GM12878 (cell line): ENCODE measurements around the gene OGFOD3. TPM values are rescaled to one million over a fixed set of nuclear protein-coding genes. Genes with fewer than 3 reads are reported as not detected.

Source experiments
- BACH1 ChIP-seq: fragments of 450-650 bp; IDR thresholded peaks from 2 replicates; pipeline ENCODE4 v1.6.1; 2017; ENCODE audit warnings: mild to moderate bottlenecking, borderline replicate concordance
- BMI1 ChIP-seq: fragments of 450-650 bp; IDR thresholded peaks from 2 replicates; pipeline ENCODE4 v1.6.1; 2016; ENCODE audit warnings: mild to moderate bottlenecking, moderate library complexity, borderline replicate concordance
- CHD1 ChIP-seq: IDR thresholded peaks from 2 replicates; pipeline ENCODE4 v1.6.1; 2012; ENCODE audit warnings: low read depth, low read length, improper control_type of control experiment
- EED ChIP-seq: sonication (generic); IDR thresholded peaks from 2 replicates; pipeline ENCODE4 v1.6.1; 2016; ENCODE audit warnings: antibody characterized with exemption, low read depth
- GATAD2B ChIP-seq: fragments of 450-650 bp; conservative IDR thresholded peaks from 2 replicates; pipeline ENCODE4 v1.6.1; 2017; ENCODE audit warnings: low read depth, mild to moderate bottlenecking, moderate library complexity
- HDAC6 ChIP-seq: fragments of 200-600 bp; sonication (generic); IDR thresholded peaks from one replicate; pipeline ENCODE4 v1.8.0; 2017; ENCODE audit warnings: antibody characterized with exemption; ENCODE audit not compliant: unreplicated experiment
- MEF2B ChIP-seq: fragments of 450-650 bp; IDR thresholded peaks from 2 replicates; pipeline ENCODE4 v1.6.1; 2018; ENCODE audit warnings: mild to moderate bottlenecking, moderate library complexity; ENCODE audit not compliant: partially characterized antibody, poor library complexity, severe bottlenecking
- MYB ChIP-seq: fragments of 150-350 bp; IDR thresholded peaks from 2 replicates; pipeline ENCODE4 v1.6.1; 2014; ENCODE audit warnings: mild to moderate bottlenecking, low read depth, low read length, borderline replicate concordance
- NR2C1 ChIP-seq: fragments of 450-650 bp; IDR thresholded peaks from 2 replicates; pipeline ENCODE4 v1.6.1; 2017; ENCODE audit warnings: antibody characterized with exemption, mild to moderate bottlenecking, moderate library complexity
- PML ChIP-seq: IDR thresholded peaks from 2 replicates; pipeline ENCODE4 v1.6.1; 2012; ENCODE audit warnings: low read length, inconsistent platforms
- POLR2AphosphoS2 ChIP-seq: IDR thresholded peaks from 2 replicates; pipeline ENCODE4 v1.6.1; 2011; ENCODE audit warnings: low read depth, mild to moderate bottlenecking, low read length, improper control_type of control experiment, moderate library complexity
- POU2F2 ChIP-seq: IDR thresholded peaks from 3 replicates; pipeline ENCODE4 v1.6.1; 2011; ENCODE audit warnings: low read depth, mild to moderate bottlenecking, low read length, borderline replicate concordance
- RFX5 ChIP-seq: IDR thresholded peaks from 2 replicates; pipeline ENCODE4 v1.6.1; 2011; ENCODE audit warnings: low read depth, low read length, improper control_type of control experiment
- SRF ChIP-seq, 2 experiments: IDR thresholded peaks; 2 replicates each; pipeline ENCODE4 v1.6.1; 2011; ENCODE audit warnings: low read depth in 2 of 2, low read length in 2 of 2, mild to moderate bottlenecking in 1 of 2, moderate library complexity in 1 of 2
- SUZ12 ChIP-seq: fragments of 200-600 bp; sonication (generic); IDR thresholded peaks from one replicate; pipeline ENCODE4 v1.6.1; 2018; ENCODE audit warnings: antibody characterized with exemption, mild to moderate bottlenecking; ENCODE audit not compliant: unreplicated experiment
- TAF1 ChIP-seq: IDR thresholded peaks from 2 replicates; pipeline ENCODE4 v1.6.1; 2011; ENCODE audit warnings: mild to moderate bottlenecking, low read depth, low read length, borderline replicate concordance
- WRNIP1 ChIP-seq: IDR thresholded peaks from 2 replicates; pipeline ENCODE4 v1.6.1; 2011; ENCODE audit warnings: low read depth, low read length, improper control_type of control experiment, borderline replicate concordance
- YBX1 ChIP-seq: fragments of 450-650 bp; IDR thresholded peaks from 2 replicates; pipeline ENCODE4 v1.6.1; 2016; ENCODE audit warnings: antibody characterized with exemption
- ZNF207 ChIP-seq: fragments of 450-650 bp; IDR thresholded peaks from 2 replicates; pipeline ENCODE4 v1.6.1; 2014; ENCODE audit warnings: antibody characterized with exemption, mild to moderate bottlenecking, borderline replicate concordance
- ZNF384 ChIP-seq: IDR thresholded peaks from 2 replicates; pipeline ENCODE4 v1.6.1; 2012; ENCODE audit warnings: low read depth, mild to moderate bottlenecking, low read length, improper control_type of control experiment, borderline replicate concordance
- polyA plus RNA-seq, 11 experiments: library from polyadenylated mRNA; depleted of rRNA in 4 of 11; unstranded in 6 of 11; stranded (reverse) in 5 of 11; fragments of >200 nt; fragmentation: Nextera tagmentation in 4 of 11; fragmentation: Illumina TruSeq in 1 of 11; extraction: Ambion mirVana in 4 of 11; extraction: Trizol in 1 of 11; gene quantifications; 1 replicate in 1 of 11; 2 replicates in 10 of 11; pipeline versions ENCODE4 v1.2.1 to v1.2.3, GENCODE V29; 2011 to 2016; ENCODE audit warnings: inconsistent platforms in 2 of 11, missing spikeins in 2 of 11, low read depth in 1 of 11
- total RNA-seq, 4 experiments: library from RNA; depleted of rRNA in 3 of 4; stranded (reverse); fragments of >200 nt in 3 of 4; fragmentation: Illumina TruSeq in 1 of 4; extraction: Trizol in 1 of 4; gene quantifications; 2 replicates each; pipeline versions ENCODE4 v1.2.1 to v1.2.3, GENCODE V29; 2013 to 2021
- TF ChIP-seq, protein P1 (sequence below): fragments of 450-650 bp; conservative IDR thresholded peaks from 2 replicates; pipeline ENCODE4 v1.6.1; 2017; ENCODE audit warnings: mild to moderate bottlenecking, moderate library complexity
- TF ChIP-seq, protein P2 (sequence below): fragments of 450-650 bp; formaldehyde crosslinking; IDR thresholded peaks from 2 replicates; pipeline ENCODE4 v1.4.0; 2022; ENCODE audit warnings: mild to moderate bottlenecking, moderate library complexity
- TF ChIP-seq, protein P3 (sequence below): IDR thresholded peaks from 2 replicates; pipeline ENCODE4 v1.6.1; 2011; ENCODE audit warnings: low read depth, mild to moderate bottlenecking, low read length, moderate library complexity, borderline replicate concordance; ENCODE audit errors: extremely low read depth

Gene OGFOD3
- total and polyA plus RNA-seq, 10 of the 15 experiments (the other 5 are each of a cell fraction or from before 2014, with no cell fraction given) = 0.48 to 28.4 (median 18.3) TPM

DNA sequence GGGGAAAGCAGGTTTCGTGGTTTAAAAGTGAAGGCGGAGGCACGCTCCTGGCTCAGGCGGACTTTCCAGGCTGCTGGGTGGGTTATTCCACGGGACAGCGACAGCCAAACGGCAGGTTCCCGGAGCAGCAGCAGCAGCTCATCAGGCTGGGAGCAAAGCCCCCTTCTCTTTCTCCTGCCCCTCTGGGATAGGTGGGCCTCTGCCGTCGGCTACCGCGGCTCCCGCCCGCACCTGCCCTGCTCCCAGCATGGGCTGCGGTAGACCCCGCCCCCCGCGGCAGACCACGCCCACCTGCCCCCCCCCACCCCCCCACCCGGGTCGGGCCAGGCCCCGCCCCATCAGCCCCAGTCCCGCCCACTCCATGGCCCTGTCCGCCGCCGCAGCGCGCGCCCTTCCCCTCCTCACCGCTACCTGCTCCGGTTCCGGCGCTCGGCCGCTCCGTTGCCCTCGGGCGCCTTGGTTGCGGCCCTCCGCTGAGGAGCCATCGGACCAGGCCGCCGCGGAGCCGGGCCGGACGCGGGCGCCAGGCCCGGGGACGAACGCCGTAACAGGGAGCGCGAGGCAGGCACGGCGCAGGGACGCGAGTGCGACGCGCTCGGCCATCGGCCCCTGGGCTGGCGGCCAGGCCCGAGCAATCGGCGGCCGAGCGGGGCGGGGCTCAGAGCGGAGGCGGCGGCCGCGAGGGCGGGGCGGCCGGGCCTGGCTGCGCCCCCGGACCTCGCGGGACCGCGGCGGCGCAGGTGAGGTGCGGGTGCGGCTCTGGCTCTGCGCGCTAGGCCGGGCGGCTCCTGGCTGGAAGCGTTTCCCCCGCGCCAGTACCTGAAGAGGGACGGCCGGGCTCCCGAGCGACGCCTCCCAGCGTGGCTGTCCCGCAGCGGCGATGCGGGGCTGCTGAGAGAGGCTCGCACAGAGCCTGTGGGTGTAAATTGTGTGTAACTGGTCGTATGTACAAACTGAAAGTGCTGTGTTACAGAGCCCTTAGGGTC lies at the start of gene OGFOD3, which contains the start of gene HEXD (continued):
- 0 out of 2 replicates have a peak, but pooled peaks have one; percentile 16 for TF ChIP-seq RFX5
- TF ChIP-seq POU2F2 = peak; percentile 70; the same call in 2 of the 3 replicates
- TF ChIP-seq BMI1 = no peak
- no peak for TF ChIP-seq ZNF384
- TF ChIP-seq ZNF207 = no peak
- TF ChIP-seq GATAD2B = peak; percentile 99; the same call in 1 of the 2 replicates
- no peak for TF ChIP-seq WRNIP1
- peak; percentile 99 for TF ChIP-seq SRF (IDR thresholded peaks at IDR 0.05; ENCODE audit: low read depth in 2 of 2, low read length in 2 of 2)
- no peak for TF ChIP-seq YBX1
- TF ChIP-seq CHD1 = no peak
- TF ChIP-seq HDAC6 = peak; percentile 15
- no peak for TF ChIP-seq MYB
- TF ChIP-seq TAF1 = peak; percentile 83
- peak; percentile 98 for TF ChIP-seq POLR2AphosphoS2
- TF ChIP-seq, protein P1, sequence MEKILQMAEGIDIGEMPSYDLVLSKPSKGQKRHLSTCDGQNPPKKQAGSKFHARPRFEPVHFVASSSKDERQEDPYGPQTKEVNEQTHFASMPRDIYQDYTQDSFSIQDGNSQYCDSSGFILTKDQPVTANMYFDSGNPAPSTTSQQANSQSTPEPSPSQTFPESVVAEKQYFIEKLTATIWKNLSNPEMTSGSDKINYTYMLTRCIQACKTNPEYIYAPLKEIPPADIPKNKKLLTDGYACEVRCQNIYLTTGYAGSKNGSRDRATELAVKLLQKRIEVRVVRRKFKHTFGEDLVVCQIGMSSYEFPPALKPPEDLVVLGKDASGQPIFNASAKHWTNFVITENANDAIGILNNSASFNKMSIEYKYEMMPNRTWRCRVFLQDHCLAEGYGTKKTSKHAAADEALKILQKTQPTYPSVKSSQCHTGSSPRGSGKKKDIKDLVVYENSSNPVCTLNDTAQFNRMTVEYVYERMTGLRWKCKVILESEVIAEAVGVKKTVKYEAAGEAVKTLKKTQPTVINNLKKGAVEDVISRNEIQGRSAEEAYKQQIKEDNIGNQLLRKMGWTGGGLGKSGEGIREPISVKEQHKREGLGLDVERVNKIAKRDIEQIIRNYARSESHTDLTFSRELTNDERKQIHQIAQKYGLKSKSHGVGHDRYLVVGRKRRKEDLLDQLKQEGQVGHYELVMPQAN = peak; percentile 95
- 0 out of 2 replicates have a peak, but pooled peaks have one; percentile 34 for TF ChIP-seq PML
- no peak for TF ChIP-seq EED
- TF ChIP-seq, protein P2, sequence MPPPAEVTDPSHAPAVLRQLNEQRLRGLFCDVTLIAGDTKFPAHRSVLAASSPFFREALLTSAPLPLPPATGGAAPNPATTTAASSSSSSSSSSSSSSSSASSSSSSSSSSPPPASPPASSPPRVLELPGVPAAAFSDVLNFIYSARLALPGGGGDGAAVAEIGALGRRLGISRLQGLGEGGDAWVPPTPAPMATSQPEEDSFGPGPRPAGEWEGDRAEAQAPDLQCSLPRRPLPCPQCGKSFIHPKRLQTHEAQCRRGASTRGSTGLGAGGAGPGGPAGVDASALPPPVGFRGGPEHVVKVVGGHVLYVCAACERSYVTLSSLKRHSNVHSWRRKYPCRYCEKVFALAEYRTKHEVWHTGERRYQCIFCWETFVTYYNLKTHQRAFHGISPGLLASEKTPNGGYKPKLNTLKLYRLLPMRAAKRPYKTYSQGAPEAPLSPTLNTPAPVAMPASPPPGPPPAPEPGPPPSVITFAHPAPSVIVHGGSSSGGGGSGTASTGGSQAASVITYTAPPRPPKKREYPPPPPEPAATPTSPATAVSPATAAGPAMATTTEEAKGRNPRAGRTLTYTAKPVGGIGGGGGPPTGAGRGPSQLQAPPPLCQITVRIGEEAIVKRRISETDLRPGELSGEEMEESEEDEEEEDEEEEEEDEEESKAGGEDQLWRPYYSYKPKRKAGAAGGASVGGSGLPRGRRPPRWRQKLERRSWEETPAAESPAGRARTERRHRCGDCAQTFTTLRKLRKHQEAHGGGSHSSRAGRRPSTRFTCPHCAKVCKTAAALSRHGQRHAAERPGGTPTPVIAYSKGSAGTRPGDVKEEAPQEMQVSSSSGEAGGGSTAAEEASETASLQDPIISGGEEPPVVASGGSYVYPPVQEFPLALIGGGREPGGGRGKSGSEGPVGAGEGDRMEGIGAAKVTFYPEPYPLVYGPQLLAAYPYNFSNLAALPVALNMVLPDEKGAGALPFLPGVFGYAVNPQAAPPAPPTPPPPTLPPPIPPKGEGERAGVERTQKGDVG = no peak
- TF ChIP-seq MEF2B = no peak
- TF ChIP-seq, protein P3, sequence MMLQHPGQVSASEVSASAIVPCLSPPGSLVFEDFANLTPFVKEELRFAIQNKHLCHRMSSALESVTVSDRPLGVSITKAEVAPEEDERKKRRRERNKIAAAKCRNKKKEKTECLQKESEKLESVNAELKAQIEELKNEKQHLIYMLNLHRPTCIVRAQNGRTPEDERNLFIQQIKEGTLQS = no peak
- peak; percentile 90 for TF ChIP-seq BACH1
- TF ChIP-seq NR2C1 = peak; percentile 76
- no peak for TF ChIP-seq SUZ12
